GDM1 (cell line): Measurements from ENCODE around the gene LPAR4.
"Not testable (repeated sequence)": the region's sequence is repeated elsewhere in the genome, so short reads cannot be mapped to it uniquely, and the experiment has no call there.

Experiments
- DNase-seq: peaks from one replicate; lab custom pipeline; 2025; lab: John Stamatoyannopoulos, UW

The LPAR4 gene

DNA sequence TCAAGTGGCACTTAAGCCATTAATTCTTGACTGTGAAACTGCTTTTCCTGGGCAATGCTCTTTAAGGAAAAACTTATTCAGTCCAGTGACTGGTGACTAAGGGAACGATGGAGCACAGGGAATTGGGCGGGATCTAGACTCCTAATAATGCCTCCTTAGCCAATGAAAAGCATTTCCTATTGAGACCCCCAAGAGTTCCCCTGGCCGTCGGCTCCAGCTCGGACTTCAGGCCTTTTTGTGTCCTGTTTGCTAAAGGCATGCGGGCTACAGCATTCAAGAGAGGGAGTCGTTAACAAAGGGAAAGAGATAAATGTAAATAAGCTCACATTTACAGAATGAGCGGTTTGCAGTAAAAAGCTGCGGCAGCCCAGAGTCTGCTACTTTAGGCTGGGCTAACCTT lies at the start of gene LPAR4:
Gene LPAR4 (plus strand): TSS at position 232 of the 400 bp plus-strand sequence. CDS start 7,150 bp downstream, outside the sequence.
- no peak for DNase-seq

DNA sequence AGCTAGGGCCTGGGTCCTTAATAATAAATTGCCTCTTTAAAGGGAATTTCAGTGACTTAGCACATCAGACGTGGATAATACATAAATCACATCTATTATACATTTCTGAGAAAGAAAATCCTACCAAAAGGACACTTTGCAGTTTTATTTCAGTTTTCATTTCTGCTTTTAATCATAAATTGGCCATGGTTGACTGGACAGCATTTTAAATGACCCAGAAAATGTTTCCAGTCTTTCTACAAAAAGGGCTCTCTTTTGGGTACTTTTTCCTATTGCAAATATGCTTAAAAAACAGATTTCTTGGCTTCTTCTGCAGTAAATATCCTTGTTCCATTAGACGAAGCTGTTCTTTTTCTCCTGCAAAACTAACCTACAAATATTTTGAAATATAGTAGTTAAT lies 41.4 kb upstream of the LPAR4 start:
- no peak for DNase-seq

DNA sequence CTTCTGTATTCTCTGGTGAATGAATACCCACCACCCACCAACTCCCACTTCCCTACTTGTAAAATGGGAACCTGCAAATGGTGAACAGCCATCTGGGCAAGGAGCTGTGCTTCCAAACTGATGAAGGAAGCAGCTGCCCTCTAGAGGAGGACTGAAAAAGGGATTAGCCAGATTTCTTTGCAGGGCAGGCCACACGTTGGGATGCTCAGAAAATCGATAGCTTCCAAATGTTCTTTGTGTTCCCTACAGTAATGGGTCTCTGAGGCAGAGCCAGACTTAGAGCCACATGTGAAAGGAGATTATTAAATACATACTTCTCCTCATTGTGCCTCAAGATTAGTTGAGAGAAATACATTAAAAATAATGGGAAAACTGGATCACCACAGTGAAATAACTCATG lies 39.3 kb upstream of the LPAR4 start:
- peak; percentile 62 for DNase-seq

DNA sequence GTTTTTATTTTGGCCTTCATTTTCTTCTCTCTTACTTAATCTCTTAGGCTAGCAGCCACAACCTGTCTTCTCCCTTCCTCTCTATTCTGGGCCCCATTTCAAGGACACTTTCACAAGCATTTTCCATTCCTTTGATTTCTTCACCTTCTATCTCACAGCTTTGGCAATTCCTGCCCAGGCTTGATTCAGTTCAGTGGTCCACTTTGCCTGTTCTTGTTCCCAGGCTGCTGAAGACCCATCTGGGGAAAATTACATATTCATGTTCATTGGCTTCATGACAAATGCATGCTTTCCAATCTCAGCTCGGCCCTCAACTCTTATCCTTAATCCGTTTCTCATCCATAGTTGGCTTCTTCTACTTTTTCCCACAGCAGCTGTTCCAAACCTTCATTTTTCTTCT lies 38.7 kb upstream of the LPAR4 start:
- DNase-seq = no peak

- no peak for DNase-seq
These were observed 37.3 kb upstream of the LPAR4 start for GRCh38 chrX:78710171-78710570.

- DNase-seq = no peak
These were observed 35.2 kb upstream of the LPAR4 start for GRCh38 chrX:78712336-78712735.

DNA sequence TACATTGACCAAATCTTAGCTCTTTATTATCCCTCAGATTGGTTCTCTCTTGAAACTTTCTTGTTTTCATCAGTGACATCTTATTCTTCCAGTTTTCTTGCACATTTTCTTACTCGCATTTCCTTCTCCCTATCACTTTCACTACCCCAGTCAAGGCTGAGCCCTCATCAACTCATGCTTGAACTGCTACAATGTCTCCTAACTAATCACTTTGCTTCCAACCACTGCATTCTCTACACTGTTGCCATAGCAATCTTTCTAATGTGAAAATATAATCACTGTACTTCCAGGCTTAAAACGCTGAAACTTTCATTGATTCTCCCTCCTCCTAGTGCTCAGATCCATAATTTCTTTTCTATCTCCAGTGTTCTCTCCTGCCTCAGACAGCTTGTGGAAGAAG lies 22.2 kb upstream of the LPAR4 start:
- no peak for DNase-seq

GRCh38 chrX:78746496-78746895 lies 1.0 kb upstream of the LPAR4 start:
- DNase-seq = no peak

DNA sequence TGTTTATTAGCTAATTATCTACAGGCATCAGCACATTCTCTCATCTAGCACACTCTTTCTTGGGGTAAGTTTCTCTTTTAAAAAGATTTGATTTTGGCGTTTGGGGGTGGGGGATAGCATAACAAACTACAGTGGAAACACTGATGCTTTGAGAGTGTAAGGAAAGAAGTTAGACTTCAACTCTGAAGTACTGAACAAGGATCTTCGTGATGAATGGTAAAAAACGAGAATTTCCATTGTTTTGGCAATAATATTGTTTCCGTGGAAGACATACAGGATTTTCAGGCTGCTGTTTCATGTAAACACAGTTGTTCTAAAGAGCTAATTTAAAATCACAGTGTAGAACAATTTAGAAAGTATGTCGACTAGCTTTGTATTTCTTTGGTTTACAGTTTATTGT lies 451 bp downstream of the LPAR4 start:
- DNase-seq = no peak

DNA sequence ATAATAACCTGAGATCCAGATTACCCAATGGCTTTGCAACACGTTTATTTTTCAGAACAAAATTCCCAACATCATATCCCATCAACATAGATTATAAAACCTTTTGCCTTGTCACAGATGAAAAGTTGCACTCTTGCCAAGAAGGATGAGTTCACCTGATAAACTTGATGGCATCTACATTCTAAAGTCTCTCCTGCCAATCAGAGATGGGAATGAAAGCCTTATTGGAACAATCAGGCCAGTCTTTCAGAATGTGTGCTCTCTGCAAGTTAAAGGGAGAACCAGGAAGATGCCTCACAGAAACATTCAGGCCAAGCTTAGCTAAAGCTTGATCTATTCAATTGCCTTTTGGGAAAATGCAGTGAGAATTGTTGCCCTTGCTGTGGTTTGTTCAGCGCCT lies 1.3 kb downstream of the LPAR4 start:
- no peak for DNase-seq

DNA sequence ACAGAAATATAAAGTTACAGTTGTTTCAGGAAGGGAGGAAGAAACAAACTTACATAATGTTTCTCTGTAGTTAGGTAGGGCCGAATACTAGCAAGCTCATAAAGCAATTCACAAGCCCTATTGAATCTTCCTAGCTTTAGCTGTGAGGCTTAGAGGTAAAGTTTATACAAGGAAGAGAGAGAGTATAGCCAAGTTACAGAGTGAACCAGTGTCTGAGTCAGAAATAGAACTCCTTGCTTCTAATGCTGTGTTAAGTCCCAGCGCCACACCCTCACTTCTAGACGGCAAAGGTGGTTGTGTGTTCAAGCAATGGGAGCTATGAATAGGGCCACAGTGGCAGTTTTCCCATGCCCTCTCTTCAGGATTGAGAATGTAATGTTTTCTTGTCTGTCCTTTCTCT lies 6.1 kb downstream of the LPAR4 start:
- DNase-seq = no peak

DNA sequence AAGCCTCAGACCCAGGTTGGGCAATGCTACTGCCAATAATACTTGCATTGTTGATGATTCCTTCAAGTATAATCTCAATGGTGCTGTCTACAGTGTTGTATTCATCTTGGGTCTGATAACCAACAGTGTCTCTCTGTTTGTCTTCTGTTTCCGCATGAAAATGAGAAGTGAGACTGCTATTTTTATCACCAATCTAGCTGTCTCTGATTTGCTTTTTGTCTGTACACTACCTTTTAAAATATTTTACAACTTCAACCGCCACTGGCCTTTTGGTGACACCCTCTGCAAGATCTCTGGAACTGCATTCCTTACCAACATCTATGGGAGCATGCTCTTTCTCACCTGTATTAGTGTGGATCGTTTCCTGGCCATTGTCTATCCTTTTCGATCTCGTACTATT lies 7.4 kb downstream of the LPAR4 start:
- no peak for DNase-seq

DNA sequence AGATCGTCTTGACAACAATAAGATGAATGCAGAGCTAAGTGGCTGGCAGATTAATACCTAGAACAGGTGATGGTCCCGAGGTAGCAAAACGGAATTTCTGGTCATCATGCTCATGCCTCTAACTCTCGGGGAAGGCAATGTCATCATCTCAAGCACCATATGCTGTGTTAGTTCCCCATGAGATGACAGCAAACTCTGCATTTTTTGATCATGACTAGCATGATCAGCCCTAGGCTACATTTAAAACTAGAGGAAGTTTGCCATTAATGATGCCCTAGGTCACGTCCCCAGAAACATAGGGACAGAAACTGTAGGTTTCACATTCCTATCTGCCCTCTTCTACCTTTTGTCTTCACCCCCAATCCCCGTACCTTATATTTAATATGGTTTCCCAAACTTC lies 11.6 kb downstream of the LPAR4 start:
- DNase-seq = no peak

GRCh38 chrX:78769101-78769755 lies 21.7 kb downstream of the LPAR4 start:
- no peak for DNase-seq

DNA sequence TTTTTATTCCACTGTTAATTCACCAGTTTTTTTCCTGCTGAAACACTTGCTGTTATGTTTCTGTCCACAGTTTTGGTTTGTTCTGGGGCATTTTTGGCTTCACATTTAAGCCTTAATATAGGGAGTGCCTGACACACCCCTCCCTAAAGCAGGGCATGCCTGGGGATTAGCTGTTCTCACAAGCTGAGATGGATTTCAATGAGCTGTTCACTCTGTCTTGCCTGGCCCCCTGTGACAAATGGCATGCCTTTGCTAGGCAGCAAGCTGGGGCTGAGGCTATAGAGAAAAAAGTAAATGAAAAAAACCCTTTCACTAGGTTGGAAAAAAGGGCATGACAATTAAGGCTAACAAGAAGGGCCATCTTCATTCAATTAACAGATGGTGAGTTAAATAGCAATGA lies 22.4 kb downstream of the LPAR4 start:
- DNase-seq = no peak

- no peak for DNase-seq
These were observed 49.4 kb downstream of the LPAR4 start for GRCh38 chrX:78796916-78797315.

GRCh38 chrX:78800114-78800513 lies 52.6 kb downstream of the LPAR4 start:
- no peak for DNase-seq

GRCh38 chrX:78800694-78801093 lies 53.2 kb downstream of the LPAR4 start:
- no peak for DNase-seq

- DNase-seq = no peak
These were observed 54.0 kb downstream of the LPAR4 start for GRCh38 chrX:78801522-78801921.

DNA sequence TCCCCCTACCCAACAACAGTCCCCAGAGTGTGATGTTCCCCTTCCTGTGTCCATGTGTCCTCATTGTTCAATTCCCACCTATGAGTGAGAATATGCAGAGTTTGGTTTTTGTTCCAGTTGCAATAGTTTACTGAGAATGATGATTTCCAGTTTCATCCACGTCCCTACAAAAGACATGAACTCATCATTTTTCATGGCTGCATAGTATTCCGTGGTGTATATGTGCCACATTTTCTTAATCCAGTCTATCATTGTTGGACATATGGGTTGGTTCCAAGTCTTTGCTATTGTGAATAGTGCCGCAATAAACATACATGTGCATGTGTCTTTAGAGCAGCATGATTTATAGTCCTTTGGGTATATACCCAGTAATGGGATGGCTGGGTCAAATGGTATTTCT lies 55.0 kb downstream of the LPAR4 start:
- not testable (repeated sequence) for DNase-seq
